Neural cell (in vitro differentiated cells): Measurements from ENCODE around the gene GPR157.

ENCODE experiments used
- CTCF ChIP-seq: fragments of 450-650 bp; IDR thresholded peaks from 2 replicates; pipeline ENCODE4 v1.5.1; 2014; ENCODE audit warnings: antibody characterized with exemption, mild to moderate bottlenecking, moderate library complexity; ENCODE audit not compliant: poor library complexity, severe bottlenecking
- TAF1 ChIP-seq: IDR thresholded peaks from 2 replicates; pipeline ENCODE4 v1.6.1; 2012; ENCODE audit warnings: low read depth

GRCh38 chr1:9070486-9070885, 58.4 kb downstream of the GPR157 start:
- TF ChIP-seq TAF1 = no peak
- no peak for TF ChIP-seq CTCF
